ENCODE measurements around the gene PMVK.
"Not testable (repeated sequence)": the region's sequence is repeated elsewhere in the genome, so short reads cannot be mapped to it uniquely, and the experiment has no call there.

PMVK gene

DNA sequence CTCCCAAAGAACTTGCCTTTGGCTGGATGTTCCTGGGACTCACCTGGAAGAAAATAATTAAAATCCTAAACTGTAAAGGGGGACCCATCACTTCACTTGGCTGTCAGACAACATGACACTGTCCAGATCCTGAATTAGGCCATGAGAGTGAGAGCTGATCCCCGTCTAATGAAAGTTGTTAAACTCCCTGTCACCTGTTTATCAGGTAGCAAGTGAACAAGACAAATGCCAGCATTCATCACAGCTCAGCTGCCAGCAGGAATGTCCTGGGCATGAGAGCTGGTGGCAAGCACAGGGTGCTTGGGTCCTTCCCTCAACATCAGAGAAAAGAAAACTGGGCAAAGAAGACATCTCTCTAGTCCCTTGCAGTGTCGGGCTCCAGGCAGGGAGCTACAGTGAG lies 23.8 kb downstream of the PMVK start:
- no peak for DNase-seq (ENCODE audit: low read depth)

- no peak for DNase-seq (ENCODE audit: low read depth)
Observed at GRCh38 chr1:154911691-154912550, 24.6 kb downstream of the PMVK start.

DNA sequence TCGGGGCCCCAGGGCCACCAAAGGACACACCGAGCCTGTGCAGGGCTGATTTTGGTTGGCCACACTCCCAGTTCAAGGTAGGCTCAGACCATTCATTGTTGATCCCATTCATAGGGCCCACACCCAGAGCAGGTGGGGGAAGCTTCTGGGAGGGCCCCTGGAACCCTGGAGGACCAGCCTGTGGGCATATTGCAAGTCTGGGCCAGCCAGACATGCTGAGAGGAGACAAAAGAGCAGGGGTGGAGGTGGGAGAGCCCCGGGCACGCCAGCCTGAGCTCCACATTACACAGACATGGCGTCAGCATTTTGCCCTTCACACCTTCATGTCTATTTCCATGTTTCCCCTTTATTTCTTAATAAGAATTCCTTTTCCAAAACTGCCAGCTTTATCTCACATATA lies 25.7 kb downstream of the PMVK start:
- no peak for DNase-seq (ENCODE audit: low read depth)

DNA sequence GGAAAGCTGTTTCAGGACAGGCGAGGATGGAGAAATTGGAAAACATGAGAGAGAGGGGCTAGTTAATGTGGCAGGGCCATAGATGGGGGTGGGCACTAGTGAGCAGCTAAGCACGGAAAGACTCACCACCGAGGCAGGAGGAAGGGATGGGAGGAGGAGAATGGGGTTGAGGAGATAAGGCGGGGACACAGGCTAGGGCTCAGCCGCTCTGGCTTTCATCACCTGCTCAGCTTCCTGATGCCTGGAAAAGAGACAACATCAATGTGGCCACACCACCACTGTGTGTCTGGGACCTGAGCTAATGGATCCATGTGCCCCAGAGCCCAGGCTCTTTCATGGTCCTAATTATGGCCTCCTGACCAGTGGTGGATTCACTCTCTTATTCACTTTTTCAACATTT lies 27.6 kb downstream of the PMVK start:
- no peak for DNase-seq (ENCODE audit: low read depth)

DNA sequence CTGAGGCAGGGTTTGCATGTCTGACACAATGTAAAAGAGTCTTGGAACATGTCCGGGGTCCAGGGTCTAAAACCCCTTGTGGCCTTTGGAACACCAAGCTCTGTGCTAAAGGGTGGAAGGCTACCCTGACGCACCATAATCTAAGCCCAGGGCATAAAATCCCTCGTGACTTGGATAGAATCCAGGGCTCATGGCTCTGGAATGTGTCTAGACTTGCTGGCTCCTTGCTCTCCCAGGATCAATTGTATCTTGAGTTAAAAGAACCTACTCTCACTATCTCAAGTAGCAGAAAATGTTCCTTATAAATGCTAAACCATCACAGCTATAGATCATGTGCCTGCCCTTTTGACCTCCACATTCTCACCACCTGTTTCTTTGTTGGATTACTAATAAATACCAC lies 28.4 kb downstream of the PMVK start:
- not testable (repeated sequence) for DNase-seq (ENCODE audit: low read depth)

DNA sequence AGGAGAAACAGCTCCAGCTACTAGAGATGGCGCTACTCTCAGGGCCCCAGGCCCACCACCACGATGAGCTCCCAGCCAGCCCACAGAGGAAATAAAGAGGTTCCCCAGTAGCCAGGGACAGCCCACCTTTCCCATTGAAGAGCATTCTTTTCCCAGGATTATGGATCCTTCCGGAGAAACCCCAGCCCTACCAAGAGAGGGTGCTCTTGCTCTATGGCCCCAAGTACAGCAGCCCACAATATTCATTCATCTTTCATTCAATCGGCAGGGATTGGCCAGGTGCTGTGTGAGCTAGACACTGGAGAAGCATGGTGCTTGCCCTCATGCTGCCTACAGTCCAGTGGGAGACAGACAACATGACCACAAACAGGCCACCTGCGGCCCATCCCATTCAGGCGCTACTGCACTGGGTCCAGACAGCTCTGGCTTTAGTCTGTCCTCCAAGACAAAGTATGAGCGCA lies 29.9 kb downstream of the PMVK start:
- no peak for DNase-seq (ENCODE audit: low read depth)

GRCh38 chr1:154902938-154903566 lies 33.5 kb downstream of the PMVK start:
- no peak for DNase-seq (ENCODE audit: low read depth)

DNA sequence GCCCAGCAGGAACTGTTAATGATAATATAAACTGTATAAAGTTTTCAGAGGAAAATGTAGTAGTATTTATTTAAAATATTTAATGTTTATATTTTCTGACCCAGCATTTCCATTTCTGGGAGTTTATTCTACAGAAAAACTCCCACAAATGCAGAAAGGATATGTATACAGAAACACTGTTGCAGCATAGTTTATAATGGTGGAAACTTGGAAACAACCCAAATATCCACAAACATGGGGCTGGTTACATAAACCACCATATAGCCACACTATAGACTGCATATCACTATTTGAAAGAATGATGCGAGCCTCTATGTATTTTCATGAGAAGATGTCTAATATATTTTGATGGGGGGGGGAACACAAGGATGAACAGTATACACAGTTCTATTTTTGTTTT lies 34.9 kb downstream of the PMVK start:
- DNase-seq (ENCODE audit: low read depth), result no peak

- DNase-seq (ENCODE audit: low read depth), result no peak
Observed at GRCh38 chr1:154899041-154899440, 37.5 kb downstream of the PMVK start.

- no peak for DNase-seq (ENCODE audit: low read depth)
Observed at GRCh38 chr1:154896771-154897286, 39.7 kb downstream of the PMVK start.

- no peak for DNase-seq (ENCODE audit: low read depth)
Observed at GRCh38 chr1:154895798-154896197, 40.7 kb downstream of the PMVK start.

DNA sequence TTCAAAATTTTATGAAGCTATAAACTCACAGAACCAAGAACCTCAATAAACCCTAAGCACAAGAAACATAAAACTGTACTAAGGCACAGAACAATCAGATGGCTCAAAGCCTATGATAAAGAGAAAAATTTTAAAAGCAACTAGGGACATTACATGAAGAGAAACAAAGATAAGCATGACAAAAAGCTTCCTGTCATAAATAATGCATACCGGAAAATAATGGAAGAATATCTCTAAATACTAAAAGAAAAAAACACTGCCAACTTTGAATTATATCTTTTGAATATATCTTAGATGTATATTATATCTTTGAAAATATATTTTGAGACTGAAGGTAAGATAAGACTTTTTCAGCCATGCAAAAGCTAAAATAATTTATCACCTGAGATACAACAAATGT lies 45.1 kb downstream of the PMVK start:
- no peak for DNase-seq (ENCODE audit: low read depth)

DNA sequence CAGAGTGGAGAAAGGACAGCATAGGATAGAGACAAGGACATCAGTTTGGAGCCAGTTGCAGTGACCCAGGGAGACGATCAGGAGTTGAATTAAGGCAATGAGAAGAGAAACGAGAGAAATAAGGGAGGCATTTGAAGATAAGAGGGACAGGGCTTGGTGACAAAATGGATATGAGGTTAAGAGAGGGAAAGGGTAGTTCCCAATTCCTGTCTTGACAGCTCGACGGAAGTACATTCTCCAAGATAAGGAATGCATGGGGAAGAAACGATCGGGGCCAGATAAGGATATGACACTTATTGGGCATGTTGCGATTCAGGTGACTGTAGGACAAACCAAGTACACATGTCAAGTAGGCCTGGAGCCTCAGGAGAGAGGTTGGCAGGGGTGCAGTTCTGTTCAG lies 47.8 kb downstream of the PMVK start:
- no peak for DNase-seq (ENCODE audit: low read depth)

DNA sequence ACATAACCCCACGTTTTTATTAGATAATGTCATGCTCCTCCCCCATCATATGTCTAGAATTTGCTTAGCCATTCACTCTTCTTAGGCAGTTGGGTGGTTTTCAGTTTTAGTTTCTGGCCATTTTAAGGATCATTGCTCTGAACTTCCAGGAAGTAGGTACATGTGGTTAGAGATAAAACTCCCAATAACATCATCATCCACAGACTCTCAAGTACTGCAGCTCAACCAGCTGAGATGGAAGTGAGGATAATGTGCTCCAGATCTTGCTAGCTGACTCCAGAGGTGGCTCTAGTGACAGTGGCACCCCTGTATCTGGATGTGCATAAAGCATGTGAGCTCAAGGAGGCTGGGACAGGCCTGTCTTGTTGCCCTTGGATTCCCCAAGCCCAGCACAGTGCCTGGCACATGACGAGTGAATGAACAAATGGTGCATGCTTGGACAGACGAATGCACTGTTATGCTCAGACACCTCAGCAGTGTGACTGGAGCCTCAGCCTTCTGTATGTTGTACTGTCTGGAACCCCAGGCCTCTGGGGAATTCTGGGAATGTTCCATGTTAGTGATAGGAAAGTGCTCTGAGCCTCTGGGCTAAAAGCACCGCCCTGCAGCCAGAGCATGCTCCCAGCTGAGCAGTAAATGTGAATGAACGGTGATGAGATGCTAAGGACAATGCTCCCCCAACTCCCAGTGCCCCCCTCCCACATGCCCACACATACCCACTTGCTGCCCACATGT lies 50.1 kb downstream of the PMVK start:
- no peak for DNase-seq (ENCODE audit: low read depth)

DNA sequence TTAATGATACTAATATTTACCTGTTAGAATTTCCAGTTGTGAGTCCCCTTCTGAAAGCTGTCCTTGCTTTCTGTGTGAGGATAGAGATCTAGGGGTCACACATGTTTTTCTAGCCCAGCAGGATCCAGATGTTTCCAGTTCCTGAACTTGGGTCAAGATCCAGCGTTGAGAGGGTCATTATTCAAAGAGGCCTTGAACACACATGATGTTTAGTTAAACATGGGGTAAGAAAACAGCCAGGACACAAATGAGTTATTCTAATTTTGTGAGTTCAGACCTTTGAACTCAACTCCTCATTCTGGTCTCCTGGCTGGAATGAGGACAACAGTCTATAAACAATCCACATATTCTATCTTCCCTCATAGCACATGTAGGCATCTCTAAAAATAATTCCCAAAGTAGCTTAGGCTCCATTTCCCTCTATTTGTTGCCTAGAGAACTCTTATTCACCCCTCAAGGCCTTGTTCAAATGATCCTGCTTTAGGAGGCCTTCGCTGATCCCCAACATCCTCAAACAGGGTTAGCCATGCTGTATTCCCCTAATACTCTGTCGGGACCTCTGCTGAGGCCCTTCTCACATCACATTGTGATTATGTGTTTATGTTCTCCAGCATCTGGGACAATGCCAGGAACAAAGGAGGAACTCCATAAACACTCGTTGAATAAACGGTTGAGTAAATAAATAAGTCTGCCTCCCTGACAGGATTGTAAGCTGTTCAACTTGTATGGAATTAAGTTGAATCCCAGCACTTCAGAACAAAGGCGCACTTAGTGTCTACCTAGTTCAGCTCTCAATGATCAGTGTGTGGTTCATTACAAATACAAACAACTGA lies 51.4 kb downstream of the PMVK start:
- no peak for DNase-seq (ENCODE audit: low read depth)

DNA sequence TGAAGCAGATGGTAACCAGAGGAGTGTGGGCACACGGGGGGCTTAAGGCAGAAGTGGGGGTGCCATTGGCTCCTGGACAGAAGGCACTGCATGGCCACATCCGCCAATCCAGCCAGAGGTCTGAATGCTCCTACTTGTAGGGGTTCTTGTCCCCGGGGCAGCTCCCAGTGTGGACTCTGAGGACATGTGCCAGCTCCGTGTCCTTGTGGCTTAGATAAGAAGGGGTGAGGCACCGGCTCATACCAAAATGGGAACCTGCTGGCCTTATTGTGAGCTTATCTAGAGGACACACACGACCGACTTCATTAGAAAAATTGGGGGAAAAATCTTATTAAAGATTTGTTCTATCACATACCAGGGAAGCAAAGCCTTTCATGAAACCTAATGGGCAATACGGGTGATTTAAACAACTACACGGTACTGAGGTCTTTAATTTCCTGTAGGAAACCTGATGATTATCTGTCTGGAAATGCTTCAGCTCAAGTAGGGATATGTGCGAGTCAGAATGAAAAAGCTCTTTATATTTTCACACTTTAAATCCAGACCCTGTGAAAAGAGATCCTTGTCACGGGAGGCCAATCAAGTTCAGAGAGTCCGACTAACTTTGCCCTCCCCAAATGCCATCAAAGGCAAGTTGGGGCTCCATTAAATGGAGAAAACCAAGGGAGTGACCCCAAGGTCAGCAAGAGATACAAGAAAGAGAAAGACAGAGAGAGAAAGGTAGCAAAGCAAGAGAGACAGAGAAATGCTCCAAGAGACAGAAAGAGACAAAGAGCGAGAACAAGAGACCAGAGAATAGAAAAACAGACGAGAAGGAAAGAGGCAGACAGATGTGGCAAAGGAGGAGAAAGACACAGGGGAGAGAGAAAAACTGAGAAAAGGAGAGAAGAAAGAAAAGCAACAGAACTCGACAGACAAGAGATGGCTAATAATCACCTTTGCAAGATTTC lies 52.3 kb downstream of the PMVK start:
- no peak for DNase-seq (ENCODE audit: low read depth)

DNA sequence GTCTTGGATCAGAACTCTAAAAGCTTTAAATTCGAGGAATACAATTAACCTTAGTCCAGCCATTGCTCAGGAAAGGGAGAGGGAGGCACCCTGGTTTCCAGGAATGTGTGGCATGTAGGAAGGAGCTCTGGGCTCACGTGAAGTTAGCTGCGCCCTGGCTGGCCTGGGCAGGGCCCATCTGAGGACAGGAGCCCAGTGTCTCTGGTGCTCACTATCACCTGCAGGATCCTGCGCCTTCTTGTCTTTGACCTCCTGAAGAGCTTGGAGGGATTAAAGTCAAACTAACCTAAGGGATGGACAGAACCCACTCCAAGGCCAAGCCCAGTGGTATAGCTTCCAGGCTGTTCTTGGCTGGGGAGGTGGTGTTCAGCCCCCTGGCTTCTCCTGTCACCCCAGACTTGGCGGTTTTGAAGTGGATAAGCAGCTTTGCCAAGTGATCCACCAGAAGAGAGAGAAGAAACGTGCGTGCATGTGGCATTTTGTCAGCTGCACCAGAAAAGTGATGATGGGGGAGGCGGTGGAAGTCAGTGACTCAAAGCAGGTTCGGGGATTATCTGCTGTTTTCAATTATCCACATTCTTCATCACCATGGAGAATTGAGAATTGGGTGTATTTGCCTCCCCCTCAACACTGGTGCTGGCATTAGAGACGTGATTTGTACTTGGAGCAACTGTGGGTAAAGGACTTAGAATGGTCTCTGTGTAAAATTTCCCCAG lies 54.5 kb downstream of the PMVK start:
- DNase-seq (ENCODE audit: low read depth), result no peak

DNA sequence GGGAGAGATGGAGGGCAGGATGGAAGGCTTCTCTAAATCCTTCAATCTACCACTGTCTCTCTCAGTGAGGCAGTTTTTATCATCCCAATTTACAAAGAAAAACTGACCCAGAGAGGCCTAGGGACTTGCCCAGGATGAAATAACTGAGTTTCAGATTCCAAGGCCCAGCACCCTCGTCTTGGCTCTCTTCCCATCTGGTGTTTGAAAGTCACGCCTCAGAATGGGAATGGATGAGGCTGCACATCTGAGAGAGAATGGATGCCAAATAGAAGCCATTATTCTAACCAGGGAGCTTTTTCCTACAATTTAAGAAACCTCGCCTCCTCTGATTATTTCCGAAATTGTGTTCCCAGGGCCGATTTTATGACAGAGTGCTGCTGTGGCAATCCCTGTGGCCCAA lies 55.8 kb downstream of the PMVK start:
- no peak for DNase-seq (ENCODE audit: low read depth)

DNA sequence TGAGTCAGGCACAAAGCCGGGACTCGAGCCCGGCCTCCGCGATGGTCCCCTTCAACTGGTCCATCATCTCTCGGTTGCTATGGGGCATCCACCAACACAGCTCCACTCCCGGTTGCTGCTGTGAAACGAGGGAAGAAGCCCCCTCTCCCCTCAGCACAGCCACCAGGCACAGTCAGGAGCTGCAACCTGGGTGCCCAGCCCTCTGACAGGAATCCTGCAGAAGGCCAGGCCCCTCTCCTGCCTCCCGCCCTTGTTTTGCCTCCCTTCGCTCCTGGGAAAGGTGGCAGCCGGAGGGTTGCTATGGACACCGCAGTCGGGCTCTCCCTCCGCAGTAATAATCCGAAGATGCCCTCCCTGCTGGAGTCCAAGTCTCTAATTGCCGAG lies 57.5 kb downstream of the PMVK start:
- no peak for DNase-seq (ENCODE audit: low read depth)
